Mucosa of rectum (tissue), 2 donors: ENCODE data around the gene CACNA1I.

Experiments used
- H3K27ac ChIP-seq, 2 donors: one replicate each; pipeline ENCODE4 v1.7.0; 2013; ENCODE audit warnings: inconsistent platforms in 2 of 2, low read depth in 2 of 2, low read length in 2 of 2
- H3K27me3 ChIP-seq, 2 donors: one replicate each; pipeline ENCODE4 v1.7.0; 2013; ENCODE audit warnings: low read length in 2 of 2; ENCODE audit not compliant: control insufficient read depth in 2 of 2, insufficient read depth in 2 of 2
- H3K36me3 ChIP-seq, 2 donors: one replicate each; pipeline ENCODE4 v1.7.0; 2013; ENCODE audit warnings: low read length in 2 of 2; ENCODE audit not compliant: control insufficient read depth in 2 of 2, insufficient read depth in 2 of 2
- H3K4me1 ChIP-seq, 2 donors: one replicate each; pipeline ENCODE4 v1.7.0; 2013; ENCODE audit warnings: low read length in 2 of 2, mild to moderate bottlenecking in 1 of 2; ENCODE audit not compliant: control insufficient read depth in 2 of 2, insufficient read depth in 2 of 2
- H3K4me3 ChIP-seq, 2 donors: one replicate each; pipeline ENCODE4 v1.7.0; 2013; ENCODE audit warnings: low read length in 2 of 2
- H3K9ac ChIP-seq, 2 donors: one replicate each; pipeline ENCODE4 v1.7.0; 2013; ENCODE audit warnings: low read length in 2 of 2, low read depth in 1 of 2, mild to moderate bottlenecking in 1 of 2
- H3K9me3 ChIP-seq, 2 donors: one replicate each; pipeline ENCODE4 v1.7.0; 2013; ENCODE audit warnings: low read length in 2 of 2; ENCODE audit not compliant: control insufficient read depth in 2 of 2
- donor health status: healthy.
- donor health status: Normal muscosa, but diverticular disease.

The CACNA1I gene

DNA sequence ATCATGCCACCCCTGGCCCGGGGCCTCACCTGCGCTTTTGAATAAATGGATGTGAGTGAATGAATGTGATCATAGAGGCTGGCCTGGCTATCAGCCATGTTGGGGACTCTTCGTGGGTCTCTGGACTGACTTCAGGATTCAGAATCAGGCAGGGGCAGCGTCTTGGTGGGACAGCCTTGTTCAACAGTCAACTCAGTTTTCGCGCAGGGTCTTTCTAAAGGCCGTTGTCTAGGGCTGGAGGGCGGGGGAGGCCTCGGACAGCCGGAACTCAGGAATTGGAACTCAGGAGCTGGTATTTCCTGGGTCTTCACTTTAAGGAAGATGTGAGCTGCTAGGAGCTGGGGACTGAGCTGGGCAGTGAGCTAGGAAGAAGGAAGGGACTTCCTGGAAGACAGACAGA lies 146.0 kb downstream of the CACNA1I start:
- Histone ChIP-seq H3K9me3 (no peaks in the 10 kb centered on the region), H3K27ac (no peak overlapping the region), H3K4me3 (no peak overlapping the region), H3K27me3 (no peaks in the 10 kb centered on the region), H3K9ac (no peak overlapping the region), H3K4me1 (peaks cover 5 to 6% of the 10 kb centered on the region in 2 donors), H3K36me3 (no peaks in the 10 kb centered on the region)

DNA sequence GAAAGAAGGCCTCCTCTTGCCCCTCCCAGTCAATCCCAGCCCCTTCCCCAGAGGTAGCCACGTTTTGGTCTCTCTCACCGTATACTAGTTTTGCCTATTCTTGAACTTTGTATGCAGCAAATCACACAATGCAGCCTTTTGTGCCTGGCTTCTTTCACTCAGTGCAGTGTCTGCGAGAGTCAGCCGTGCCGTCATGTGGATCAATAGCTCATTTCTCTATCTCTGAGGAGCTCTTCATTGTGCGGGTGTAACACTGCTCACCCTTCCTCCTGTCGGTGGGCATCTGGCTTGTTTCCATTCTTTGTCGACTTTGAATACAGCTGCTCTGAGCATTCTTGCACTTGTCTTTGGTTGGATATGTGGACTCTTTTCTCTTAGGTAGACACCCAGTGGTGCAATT lies 146.5 kb downstream of the CACNA1I start:
- Histone ChIP-seq H3K9ac (no peak overlapping the region), H3K27me3 (no peaks in the 10 kb centered on the region), H3K27ac (no peak overlapping the region), H3K4me3 (no peak overlapping the region), H3K9me3 (no peaks in the 10 kb centered on the region), H3K36me3 (no peaks in the 10 kb centered on the region), H3K4me1 (peaks cover 5 to 6% of the 10 kb centered on the region in 2 donors)

DNA sequence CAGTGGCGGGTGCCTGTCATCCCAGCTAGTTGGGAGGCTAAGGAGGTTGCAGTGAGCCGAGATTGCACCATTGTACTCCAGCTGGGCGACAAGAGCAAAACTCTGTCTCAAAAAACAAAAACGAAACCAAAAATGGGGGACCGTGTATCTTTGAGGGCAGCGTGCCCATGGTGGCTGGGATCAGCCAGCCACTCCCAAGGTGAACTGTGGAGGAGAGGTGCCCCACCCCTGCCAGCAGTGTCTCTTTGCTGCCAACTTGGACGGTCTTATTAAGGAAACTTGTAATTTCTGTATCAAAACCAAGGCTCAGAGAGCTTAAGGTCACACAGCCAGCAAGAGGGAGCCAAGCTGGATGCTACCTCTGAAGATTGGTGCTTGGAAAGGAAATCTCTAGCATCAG lies 147.7 kb downstream of the CACNA1I start:
- peaks cover 5 to 6% of the 10 kb centered on the region in 2 donors for H3K4me1 ChIP-seq

DNA sequence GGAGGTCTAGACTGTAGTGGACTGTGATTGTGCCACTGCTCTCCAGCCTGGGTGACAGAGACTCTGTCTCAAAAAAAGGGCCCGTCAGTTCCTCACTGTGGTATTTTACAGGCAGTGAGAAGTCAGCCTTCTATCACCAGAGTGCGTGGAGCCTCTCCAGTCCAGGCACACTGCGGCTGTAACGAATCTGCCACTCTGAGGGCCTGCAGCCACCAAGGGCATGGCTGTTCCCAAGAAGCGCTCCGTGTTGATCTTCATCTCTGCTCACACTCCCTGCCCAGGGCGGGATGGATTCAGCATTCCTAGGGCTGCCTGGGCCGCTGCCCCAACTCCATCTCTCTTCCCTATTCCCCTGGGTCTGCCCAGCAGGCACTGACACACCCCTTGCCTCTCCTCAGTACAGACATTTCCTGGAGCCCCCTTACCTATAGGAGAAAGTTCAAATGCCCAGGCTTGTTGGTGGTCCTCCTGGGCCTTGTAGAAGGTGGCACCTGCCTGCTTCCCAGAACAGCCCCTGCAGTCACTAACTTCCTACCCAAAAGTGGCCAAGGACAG lies 148.4 kb downstream of the CACNA1I start:
- H3K27ac ChIP-seq: no peak overlapping the region
- H3K9ac ChIP-seq: no peak overlapping the region
- no peaks in the 10 kb centered on the region for H3K9me3 ChIP-seq
- peaks cover 5 to 6% of the 10 kb centered on the region in 2 donors for H3K4me1 ChIP-seq
- no peaks in the 10 kb centered on the region for H3K36me3 ChIP-seq
- no peak overlapping the region for H3K4me3 ChIP-seq
- no peaks in the 10 kb centered on the region for H3K27me3 ChIP-seq

More for the DNA sequence above, 147.7 kb downstream of the CACNA1I start:
- Histone ChIP-seq H3K9me3 (no peaks in the 10 kb centered on the region), H3K36me3 (no peaks in the 10 kb centered on the region), H3K27me3 (no peaks in the 10 kb centered on the region), H3K27ac (no peak overlapping the region), H3K4me3 (no peak overlapping the region), H3K9ac (no peak overlapping the region)

DNA sequence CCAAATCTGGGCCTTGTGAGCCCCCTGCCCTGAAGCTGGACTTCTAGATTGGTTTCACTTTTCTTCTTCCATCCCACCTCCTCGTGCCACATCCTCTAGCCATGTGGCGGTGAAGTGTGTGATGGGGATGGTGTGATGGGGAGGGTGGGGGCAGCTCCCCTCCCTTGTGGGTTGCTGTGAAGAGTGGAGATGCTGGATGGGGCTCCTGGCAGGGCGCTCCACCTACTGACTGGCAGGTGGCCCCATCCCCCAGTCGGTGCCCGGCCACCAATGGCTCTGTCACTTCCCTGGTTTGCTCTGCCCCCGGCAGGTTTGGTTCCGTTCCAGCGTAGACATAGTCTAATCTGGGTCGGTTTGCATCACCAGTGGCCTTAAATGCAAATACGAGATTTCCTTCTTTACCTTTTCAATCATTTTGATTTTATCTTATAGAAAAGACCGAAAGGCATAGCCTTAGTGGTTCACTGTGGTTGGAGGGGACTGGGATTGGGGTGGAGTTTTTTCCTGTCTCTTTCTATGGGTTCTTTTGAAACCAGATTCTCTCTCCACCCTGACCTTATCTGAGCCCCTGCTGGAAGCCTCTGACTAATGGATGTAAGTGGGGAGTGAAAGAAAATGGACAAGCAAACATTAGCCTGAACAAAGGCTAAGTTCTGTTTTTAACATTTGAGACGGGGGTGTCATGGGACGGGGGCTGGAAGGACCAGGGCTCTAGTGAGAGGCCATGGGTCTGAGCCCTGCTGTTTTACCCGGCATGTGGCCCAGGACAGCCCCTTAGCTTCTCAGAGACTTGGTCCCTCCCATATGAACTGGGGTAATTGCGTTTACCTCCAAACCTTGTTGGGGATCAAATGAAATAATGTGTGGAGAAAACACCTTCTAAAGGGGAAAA lies 149.3 kb downstream of the CACNA1I start:
- Histone ChIP-seq H3K36me3 (no peaks in the 10 kb centered on the region), H3K27ac (no peak overlapping the region), H3K27me3 (peaks cover 0 to 2% of the 10 kb centered on the region in 2 donors), H3K4me3 (no peak overlapping the region), H3K9ac (no peak overlapping the region), H3K9me3 (no peaks in the 10 kb centered on the region), H3K4me1 (peaks cover 5 to 6% of the 10 kb centered on the region in 2 donors)

DNA sequence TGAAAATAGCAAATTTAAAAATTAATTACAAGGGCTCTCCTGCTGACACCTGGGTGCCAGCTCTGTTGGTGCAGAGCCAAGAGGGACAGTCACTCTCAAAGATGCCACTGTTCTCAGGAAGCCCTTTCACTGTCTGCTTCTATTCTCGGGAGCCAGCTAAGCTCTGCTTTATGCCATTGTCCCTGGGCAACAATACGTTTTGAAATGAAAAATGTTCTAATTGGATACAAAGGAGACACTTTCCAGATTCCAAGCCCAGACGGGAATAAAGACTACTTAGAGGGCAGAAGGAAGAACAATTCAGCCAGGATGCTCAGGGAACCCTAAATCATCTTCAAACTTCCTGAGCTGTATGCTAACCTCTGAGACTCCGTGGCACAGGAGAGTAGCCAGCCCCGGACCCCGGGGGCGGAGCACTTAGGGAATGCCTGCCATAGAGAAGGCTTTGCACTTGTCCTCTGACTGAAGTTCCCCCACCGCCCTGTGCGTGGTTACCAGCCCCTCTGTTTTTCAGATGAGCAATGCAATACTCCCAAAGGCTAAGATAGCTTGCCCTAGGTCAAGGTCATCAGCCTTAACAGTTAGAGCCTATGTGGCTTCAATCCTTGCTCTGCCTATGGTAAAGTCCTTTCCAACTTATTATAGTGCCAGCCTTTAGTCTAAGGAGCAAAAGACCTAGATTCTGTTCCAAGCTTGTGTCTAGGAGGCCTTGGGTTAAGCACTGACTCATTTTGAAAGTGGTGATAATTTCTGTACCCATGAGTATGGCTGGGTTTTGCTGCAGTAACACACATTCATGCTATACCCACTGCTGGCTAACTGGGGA lies 150.9 kb downstream of the CACNA1I start:
- Histone ChIP-seq H3K4me1 (peaks cover 5 to 6% of the 10 kb centered on the region in 2 donors), H3K9ac (no peak overlapping the region), H3K27ac (no peak overlapping the region), H3K4me3 (no peak overlapping the region), H3K9me3 (no peaks in the 10 kb centered on the region), H3K27me3 (peaks cover 0 to 4% of the 10 kb centered on the region in 2 donors), H3K36me3 (no peaks in the 10 kb centered on the region)

DNA sequence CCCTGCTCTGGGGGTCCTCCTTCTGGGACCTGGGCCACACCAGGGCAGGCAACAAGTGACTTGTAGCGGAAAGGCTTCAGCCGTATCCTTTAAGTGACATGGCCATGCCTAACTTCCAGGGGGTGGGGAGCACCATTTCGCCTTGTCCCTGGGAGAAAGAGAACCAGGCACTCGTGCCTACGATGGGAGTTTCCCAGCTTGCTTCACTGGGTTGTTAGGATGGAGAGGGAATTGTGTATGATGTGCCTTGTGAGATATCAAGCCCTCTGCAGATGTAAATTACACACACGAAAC lies 151.4 kb downstream of the CACNA1I start:
- H3K4me3 ChIP-seq: no peak overlapping the region

DNA sequence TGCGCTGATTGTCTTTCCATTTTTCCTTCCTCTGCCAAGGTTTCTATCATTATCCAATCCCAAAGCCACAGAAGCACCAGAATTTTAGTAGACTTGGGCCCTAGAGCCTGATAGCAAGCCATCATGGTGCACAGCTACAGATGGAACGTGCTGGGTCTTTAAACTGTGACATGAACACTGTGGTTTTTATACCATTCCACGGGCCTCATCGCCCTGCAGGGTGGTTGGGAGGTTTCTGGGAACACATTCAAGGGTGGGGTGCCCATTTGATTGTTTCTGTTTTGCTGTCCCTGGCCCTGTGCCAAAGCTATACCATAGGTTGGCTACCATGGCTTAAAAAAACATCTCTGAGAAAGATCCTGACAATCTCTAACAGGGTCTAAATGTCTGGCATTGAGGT lies 151.9 kb downstream of the CACNA1I start:
- Histone ChIP-seq H3K4me3 (no peak overlapping the region), H3K27me3 (peaks cover 0 to 4% of the 10 kb centered on the region in 2 donors), H3K36me3 (no peaks in the 10 kb centered on the region), H3K4me1 (peaks cover 5 to 6% of the 10 kb centered on the region in 2 donors), H3K27ac (no peak overlapping the region), H3K9me3 (no peaks in the 10 kb centered on the region), H3K9ac (no peak overlapping the region)

More for the DNA sequence above, 151.4 kb downstream of the CACNA1I start:
- H3K9ac ChIP-seq: no peak overlapping the region
- H3K27me3 ChIP-seq: peaks cover 0 to 4% of the 10 kb centered on the region in 2 donors
- H3K36me3 ChIP-seq: no peaks in the 10 kb centered on the region
- peaks cover 5 to 6% of the 10 kb centered on the region in 2 donors for H3K4me1 ChIP-seq
- no peak overlapping the region for H3K27ac ChIP-seq
- H3K9me3 ChIP-seq: no peaks in the 10 kb centered on the region

DNA sequence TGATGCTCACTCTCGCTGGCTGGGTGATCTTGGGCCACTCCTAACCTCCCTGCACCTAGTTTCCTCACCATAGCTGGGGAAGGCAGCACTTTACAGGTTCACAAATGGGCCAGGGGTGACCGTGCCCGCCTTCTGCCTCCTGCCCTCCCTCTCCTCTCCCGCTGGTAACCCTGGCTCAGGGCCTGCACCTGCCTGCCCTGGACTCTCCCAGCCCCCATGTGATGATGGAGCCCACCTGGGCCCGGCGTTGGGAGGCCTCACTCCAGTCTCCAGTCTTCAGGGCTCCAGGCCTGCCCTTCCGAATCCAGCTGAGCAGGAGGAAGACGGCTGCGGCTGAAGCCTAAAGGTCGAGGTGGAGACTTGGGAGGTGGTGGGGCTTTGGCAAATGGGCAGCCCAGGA lies 152.9 kb downstream of the CACNA1I start:
- Histone ChIP-seq H3K36me3 (no peaks in the 10 kb centered on the region), H3K4me3 (no peak overlapping the region), H3K27me3 (peaks cover 0 to 4% of the 10 kb centered on the region in 2 donors), H3K27ac (no peak overlapping the region), H3K4me1 (peaks cover 3 to 6% of the 10 kb centered on the region in 2 donors), H3K9ac (no peak overlapping the region), H3K9me3 (no peaks in the 10 kb centered on the region)

DNA sequence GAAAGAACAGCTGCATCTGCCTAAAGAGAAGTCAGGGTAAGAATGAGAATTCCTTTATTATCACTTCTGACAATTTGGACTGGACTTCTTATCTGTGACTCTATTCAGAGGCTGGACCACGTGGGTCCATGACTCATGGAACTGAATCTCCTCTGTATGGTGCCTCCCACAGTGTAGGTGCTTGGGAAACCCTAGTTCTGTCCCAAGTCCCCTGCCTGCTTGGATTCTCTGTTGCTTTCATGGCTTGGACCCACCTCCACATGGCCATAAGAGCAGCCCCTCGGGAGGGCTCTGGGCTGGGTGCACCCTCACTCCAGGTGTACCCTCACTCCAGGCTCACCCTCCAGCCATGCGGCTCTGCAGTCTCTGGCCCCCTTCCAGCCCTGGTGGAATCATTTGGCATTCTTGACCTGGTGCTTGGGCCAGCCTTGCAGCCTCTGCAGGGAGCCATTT lies 153.4 kb downstream of the CACNA1I start:
- no peak overlapping the region for H3K4me3 ChIP-seq
- no peak overlapping the region for H3K27ac ChIP-seq
- peaks cover 0 to 2% of the 10 kb centered on the region in 2 donors for H3K4me1 ChIP-seq
- H3K9ac ChIP-seq: no peak overlapping the region
- H3K36me3 ChIP-seq: no peaks in the 10 kb centered on the region
- H3K9me3 ChIP-seq: no peaks in the 10 kb centered on the region
- peaks cover 0 to 4% of the 10 kb centered on the region in 2 donors for H3K27me3 ChIP-seq
